GM12891 (cell line): ENCODE data around the gene VWA8.
"Not testable (repeated sequence)": the region's sequence is repeated elsewhere in the genome, so short reads cannot be mapped to it uniquely, and the experiment has no call there.

Source experiments
- DNase-seq: peaks from one replicate; pipeline ENCODE4 v3.0.0; 2011; ENCODE audit warnings: low spot score; ENCODE audit not compliant: insufficient read length
- FAIRE-seq: peaks from 2 replicates; lab custom pipeline; 2011; peaks lifted over from hg19 to GRCh38; lab: Jason Lieb, UNC
- PAX5 ChIP-seq: IDR thresholded peaks from 2 replicates; pipeline ENCODE4 v1.6.1; 2011; ENCODE audit warnings: low read length, moderate library complexity, mild to moderate bottlenecking; ENCODE audit not compliant: insufficient read depth, severe bottlenecking
- POLR2A ChIP-seq: IDR thresholded peaks from 2 replicates; pipeline ENCODE4 v1.6.1; 2011; ENCODE audit warnings: low read depth, low read length, control low read depth
- POLR2AphosphoS5 ChIP-seq: IDR thresholded peaks from 2 replicates; pipeline ENCODE4 v1.6.1; 2011; ENCODE audit warnings: low read depth, low read length, control low read depth
- POU2F2 ChIP-seq: IDR thresholded peaks from 2 replicates; pipeline ENCODE4 v1.6.1; 2011; ENCODE audit warnings: low read depth, mild to moderate bottlenecking, control low read depth, low read length, moderate library complexity
- SPI1 ChIP-seq: IDR thresholded peaks from 2 replicates; pipeline ENCODE4 v1.6.1; 2011; ENCODE audit warnings: low read depth, low read length, control low read depth
- TAF1 ChIP-seq: IDR thresholded peaks from 2 replicates; pipeline ENCODE4 v1.6.1; 2011; ENCODE audit warnings: low read depth, low read length, control low read depth

The VWA8 gene

GRCh38 chr13:41587490-41587889 lies 373.4 kb downstream of the VWA8 start:
- TF ChIP-seq SPI1 = no peak
- no peak for TF ChIP-seq POU2F2
- TF ChIP-seq TAF1 = no peak
- no peak for TF ChIP-seq POLR2AphosphoS5
- TF ChIP-seq PAX5 = no peak
- no peak for TF ChIP-seq POLR2A
- FAIRE-seq = no peak
- no peak for DNase-seq

- DNase-seq = no peak
- FAIRE-seq = no peak
- TF ChIP-seq POLR2A = no peak
- TF ChIP-seq POU2F2 = no peak
- no peak for TF ChIP-seq SPI1
- no peak for TF ChIP-seq PAX5
- TF ChIP-seq POLR2AphosphoS5 = no peak
- no peak for TF ChIP-seq TAF1
Measured at GRCh38 chr13:41586216-41586615, 374.7 kb downstream of the VWA8 start.

GRCh38 chr13:41582027-41582463 lies 378.9 kb downstream of the VWA8 start:
- no peak for FAIRE-seq
- DNase-seq = no peak
- no peak for TF ChIP-seq PAX5
- no peak for TF ChIP-seq POLR2A
- TF ChIP-seq SPI1 = no peak
- no peak for TF ChIP-seq TAF1
- TF ChIP-seq POU2F2 = no peak
- TF ChIP-seq POLR2AphosphoS5 = no peak

GRCh38 chr13:41580345-41580744 lies 380.6 kb downstream of the VWA8 start:
- TF ChIP-seq TAF1 (no peak), POU2F2 (no peak), PAX5 (no peak), SPI1 (no peak), POLR2A (no peak), POLR2AphosphoS5 (no peak)
- FAIRE-seq (no peak), DNase-seq (no peak)

GRCh38 chr13:41579881-41580280 lies 381.0 kb downstream of the VWA8 start:
- TF ChIP-seq POU2F2 = no peak
- TF ChIP-seq POLR2A = no peak
- no peak for FAIRE-seq
- DNase-seq = no peak

- DNase-seq = no peak
- no peak for TF ChIP-seq POU2F2
- TF ChIP-seq PAX5 = no peak
- no peak for FAIRE-seq
Measured at GRCh38 chr13:41579168-41579567, 381.7 kb downstream of the VWA8 start.

- no peak for TF ChIP-seq POLR2A
- FAIRE-seq = no peak
- DNase-seq = no peak
Measured at GRCh38 chr13:41578371-41578770, 382.5 kb downstream of the VWA8 start.

GRCh38 chr13:41577436-41577835 lies 383.5 kb downstream of the VWA8 start:
- peak; percentile 20 for FAIRE-seq
- TF ChIP-seq POLR2A (no peak), TAF1 (no peak), SPI1 (no peak), PAX5 (no peak), POLR2AphosphoS5 (no peak), POU2F2 (no peak)

GRCh38 chr13:41573640-41574039 lies 387.3 kb downstream of the VWA8 start:
- FAIRE-seq, DNase-seq: not testable (repeated sequence)

More at GRCh38 chr13:41577436-41577835, 383.5 kb downstream of the VWA8 start:
- DNase-seq = no peak

GRCh38 chr13:41571817-41572340 lies 389.0 kb downstream of the VWA8 start:
- DNase-seq, FAIRE-seq: not testable (repeated sequence)

- TF ChIP-seq SPI1 (no peak), PAX5 (no peak), POLR2AphosphoS5 (no peak), POLR2A (no peak), TAF1 (no peak), POU2F2 (no peak)
- peak; percentile 38 for FAIRE-seq
Measured at GRCh38 chr13:41568972-41569351, 391.9 kb downstream of the VWA8 start.

More at GRCh38 chr13:41568972-41569351, 391.9 kb downstream of the VWA8 start:
- DNase-seq = no peak
